AG04450 (cell line): Measurements from ENCODE around the gene KXD1. TPM values are rescaled to one million over a fixed set of nuclear protein-coding genes. Genes with fewer than 3 reads are reported as not detected.
"Not testable (repeated sequence)": the region's sequence is repeated elsewhere in the genome, so short reads cannot be mapped to it uniquely, and the experiment has no call there.

Source experiments
- CTCF ChIA-PET: fragments of 300-600, 350-600 bp; formaldehyde crosslinking; extraction: SDS; loops from one replicate; lab custom pipeline; 2022; ENCODE audit warnings: antibody characterized with exemption, inconsistent platforms; lab: Charles Lee
- POLR2A ChIA-PET: fragments of 350-600 bp; formaldehyde crosslinking; extraction: SDS; loops from one replicate; lab custom pipeline; 2021; ENCODE audit warnings: antibody characterized with exemption, inconsistent platforms; lab: Yijun Ruan, JAX
- DNase-seq: peaks from one replicate; pipeline ENCODE4 v3.0.0-alpha.2; 2011; ENCODE audit warnings: low read depth, low spot score
- H3K27ac ChIP-seq: one replicate; pipeline ENCODE4 v1.5.1; 2012; ENCODE audit warnings: low read depth, low read length, control low read depth
- H3K27me3 ChIP-seq: one replicate; pipeline ENCODE4 v1.6.0; 2012; ENCODE audit warnings: low read length; ENCODE audit not compliant: control insufficient read depth, insufficient read depth
- H3K4me3 ChIP-seq: 2 replicates; pipeline ENCODE4 v1.5.1; 2011; ENCODE audit warnings: mild to moderate bottlenecking, low read depth, low read length, control low read depth
- H3K9me3 ChIP-seq: 2 replicates; pipeline ENCODE4 v1.5.1; 2012; ENCODE audit warnings: low read length; ENCODE audit not compliant: control insufficient read depth, insufficient read depth
- polyA plus RNA-seq: library from polyadenylated mRNA; depleted of rRNA; stranded (reverse); fragments of >200 nt; gene quantifications from 2 replicates; pipeline ENCODE4 v1.2.3, GENCODE V29; 2011
- TF ChIP-seq, protein P1 (sequence below): IDR thresholded peaks from 2 replicates; pipeline ENCODE4 v1.5.1; 2011; ENCODE audit warnings: low read depth, low read length, control low read depth, inconsistent platforms

Gene KXD1
- polyA plus RNA-seq, 1 experiment, result 77.3 TPM

DNA sequence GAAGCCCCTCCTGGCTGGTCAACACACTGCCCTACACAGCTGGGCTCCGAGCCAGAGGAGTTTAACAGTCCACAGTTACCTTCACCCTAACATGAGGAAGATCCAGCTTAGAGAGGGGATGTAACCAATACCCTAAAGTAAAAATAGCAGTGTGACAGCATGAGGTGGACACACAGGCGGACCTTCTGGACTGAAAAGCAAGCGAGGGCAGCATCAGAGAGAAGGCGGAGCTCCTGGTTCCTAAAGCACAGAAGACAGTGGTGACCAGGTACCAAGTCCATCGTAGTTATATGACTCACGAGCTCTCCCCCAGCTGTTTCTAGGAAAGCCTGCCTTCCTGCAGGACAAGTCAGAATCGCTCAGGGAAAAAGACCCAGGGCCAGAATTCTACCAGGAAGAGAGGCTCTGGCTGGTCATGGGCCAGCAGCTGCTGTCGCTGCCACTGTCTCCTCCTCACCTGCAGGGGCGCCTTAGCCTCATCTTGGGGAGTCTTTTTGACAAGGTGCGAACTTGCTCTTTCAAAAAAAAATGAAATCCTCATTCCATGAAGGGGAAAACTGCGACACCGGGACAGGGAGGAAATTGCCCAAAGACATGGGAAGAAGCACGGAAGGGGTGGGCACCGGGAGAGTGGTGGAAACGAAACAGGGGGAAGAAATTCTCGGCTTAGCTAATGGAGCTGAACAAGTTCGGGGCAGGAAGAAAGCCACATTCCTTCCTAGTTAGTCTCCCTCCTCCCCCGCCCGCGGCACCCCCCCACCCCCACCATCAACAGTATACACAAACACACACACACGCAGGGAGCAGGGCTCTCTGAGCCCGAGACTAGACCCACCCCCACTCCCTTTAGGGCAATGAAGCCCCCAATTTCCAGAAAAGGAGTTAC, 37.5 kb upstream of the KXD1 start:
- ChIA-PET CTCF (interaction anchor here (0.8 to 2.4 kb wide), 7 partner anchors 24 to 71 kb away, joined by 3 to 6 read pairs (median 4); partner anchors contain the start of gene REX1BD), POLR2A (interaction anchor here (0.7 to 3.7 kb wide), 5 partner anchors 10 to 69 kb away, joined by 3 to 21 read pairs (median 3); partner anchors contain the start of genes KXD1 and REX1BD)
- TF ChIP-seq, protein P1, sequence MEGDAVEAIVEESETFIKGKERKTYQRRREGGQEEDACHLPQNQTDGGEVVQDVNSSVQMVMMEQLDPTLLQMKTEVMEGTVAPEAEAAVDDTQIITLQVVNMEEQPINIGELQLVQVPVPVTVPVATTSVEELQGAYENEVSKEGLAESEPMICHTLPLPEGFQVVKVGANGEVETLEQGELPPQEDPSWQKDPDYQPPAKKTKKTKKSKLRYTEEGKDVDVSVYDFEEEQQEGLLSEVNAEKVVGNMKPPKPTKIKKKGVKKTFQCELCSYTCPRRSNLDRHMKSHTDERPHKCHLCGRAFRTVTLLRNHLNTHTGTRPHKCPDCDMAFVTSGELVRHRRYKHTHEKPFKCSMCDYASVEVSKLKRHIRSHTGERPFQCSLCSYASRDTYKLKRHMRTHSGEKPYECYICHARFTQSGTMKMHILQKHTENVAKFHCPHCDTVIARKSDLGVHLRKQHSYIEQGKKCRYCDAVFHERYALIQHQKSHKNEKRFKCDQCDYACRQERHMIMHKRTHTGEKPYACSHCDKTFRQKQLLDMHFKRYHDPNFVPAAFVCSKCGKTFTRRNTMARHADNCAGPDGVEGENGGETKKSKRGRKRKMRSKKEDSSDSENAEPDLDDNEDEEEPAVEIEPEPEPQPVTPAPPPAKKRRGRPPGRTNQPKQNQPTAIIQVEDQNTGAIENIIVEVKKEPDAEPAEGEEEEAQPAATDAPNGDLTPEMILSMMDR, result peak; percentile 66

GRCh38 chr19:18520848-18521691, 36.6 kb upstream of the KXD1 start:
- CTCF ChIA-PET, result interaction anchor here (0.8 to 2.4 kb wide), 4 partner anchors 29 to 72 kb away, joined by 3 to 6 read pairs (median 4); partner anchors contain the start of gene REX1BD
- Histone ChIP-seq H3K27ac (peak overlapping the region; percentile 99), H3K4me3 (peak overlapping the region; percentile 94), H3K9me3 (no peaks in the 10 kb centered on the region), H3K27me3 (no peaks in the 10 kb centered on the region)
- DNase-seq, result no peak
- TF ChIP-seq, protein P1, result peak; percentile 14; the same call in 1 of the 2 replicates
- POLR2A ChIA-PET, result interaction anchor here (1.0 to 3.7 kb wide), 5 partner anchors 9 to 68 kb away, joined by 3 to 21 read pairs (median 4); partner anchors contain the start of genes KXD1, REX1BD and UBA52

More for the DNA sequence above, 37.5 kb upstream of the KXD1 start:
- H3K27me3 ChIP-seq, result no peaks in the 10 kb centered on the region
- peak overlapping the region; percentile 99 for H3K27ac ChIP-seq
- peak; percentile 50 for DNase-seq
- H3K4me3 ChIP-seq, result peak overlapping the region; percentile 94
- no peaks in the 10 kb centered on the region for H3K9me3 ChIP-seq

GRCh38 chr19:18521692-18522123, 36.0 kb upstream of the KXD1 start, which contains the start of gene ELL:
TSS of gene ELL (minus strand) at chr19:18522070. CDS start at chr19:18522055, 15 bp downstream.
- DNase-seq, result no peak
- TF ChIP-seq, protein P1, result no peak
- CTCF ChIA-PET, result interaction anchor here (0.5 to 2.4 kb wide), 3 partner anchors 67 to 370 kb away, joined by 3 to 6 read pairs (median 3); partner anchors contain the start of gene REX1BD
- Histone ChIP-seq H3K9me3 (no peaks in the 10 kb centered on the region), H3K4me3 (peak within 1 kb of the TSS; percentile 94), H3K27me3 (no peaks in the 10 kb centered on the region), H3K27ac (peak within 1 kb of the TSS; percentile 99)
- POLR2A ChIA-PET, result interaction anchor here (0.7 to 3.7 kb wide), 4 partner anchors 21 to 50 kb away, joined by 4 to 21 read pairs (median 4); partner anchors contain the start of genes KXD1 and UBA52

GRCh38 chr19:18522124-18522861, 35.4 kb upstream of the KXD1 start:
- peak; percentile 100 for DNase-seq
- no peaks in the 10 kb centered on the region for H3K9me3 ChIP-seq
- CTCF ChIA-PET, result interaction anchor here (0.5 to 0.6 kb wide), 2 partner anchors 194 to 369 kb away, joined by 3 read pairs; no protein-coding TSS in a partner anchor
- TF ChIP-seq, protein P1, result peak; percentile 22
- H3K27ac ChIP-seq, result peak overlapping the region; percentile 47
- no peaks in the 10 kb centered on the region for H3K27me3 ChIP-seq
- H3K4me3 ChIP-seq, result peak overlapping the region; percentile 29; the same call in 1 of the 2 replicates
- POLR2A ChIA-PET, result interaction anchor here (0.7 to 3.7 kb wide), 4 partner anchors 20 to 49 kb away, joined by 4 to 21 read pairs (median 4); partner anchors contain the start of genes KXD1 and UBA52

GRCh38 chr19:18522862-18523440, 34.7 kb upstream of the KXD1 start:
- H3K4me3 ChIP-seq, CTCF ChIA-PET, DNase-seq, H3K9me3 ChIP-seq, H3K27me3 ChIP-seq: not testable (repeated sequence)
- POLR2A ChIA-PET, result interaction anchor here (0.7 to 3.7 kb wide), 2 partner anchors 35 to 222 kb away, joined by 5 to 21 read pairs; partner anchors contain the start of gene KXD1
- H3K27ac ChIP-seq, result peak overlapping the region; percentile 47
